HCT116 (cell line): ENCODE measurements around the gene CCT8. TPM values are rescaled to one million over a fixed set of nuclear protein-coding genes. Genes with fewer than 3 reads are reported as not detected.

Experiments used
- ATAC-seq: fragments of 200-7000 bp; cut with Tn5 transposase; 2 replicates; pipeline ENCODE4 v1.9.1; 2020; ENCODE audit warnings: mild to moderate bottlenecking, moderate library complexity
- BruUV-seq: library from RNA; stranded (reverse); fragments of 400-500 nt; replicated peaks from 2 replicates; lab custom pipeline; 2021; lab: Mats Ljungman, UMichigan
- CTCF ChIA-PET: fragments of 300-600 bp; sonication (Branson Sonifier 250); formaldehyde crosslinking; loops from one replicate; lab custom pipeline; 2021; ENCODE audit warnings: antibody characterized with exemption; lab: Charles Lee
- POLR2A ChIA-PET: fragments of 300-600, 350-600 bp; sonication (Branson Sonifier 250); formaldehyde crosslinking; loops from one replicate; lab custom pipeline; 2021; ENCODE audit warnings: antibody characterized with exemption; lab: Charles Lee
- RAD21 ChIA-PET, 2 experiments: fragments of 300-600 bp; sonication (Branson Sonifier 250); formaldehyde crosslinking; loops; one replicate each; lab custom pipeline; 2023; ENCODE audit warnings: low total read pairs in 2 of 2; ENCODE audit not compliant: uncharacterized antibody in 2 of 2, unreplicated experiment in 2 of 2, low non-redundant PET in 1 of 2; lab: Charles Lee
- DNase-seq: peaks from one replicate; pipeline ENCODE4 v3.0.0-alpha.2; 2010; ENCODE audit warnings: low read depth, low spot score
- H2AFZ ChIP-seq: fragments of 200-600 bp; shearing (Covaris generic), sonication (generic); 2 replicates; pipeline ENCODE4 v1.6.1; 2017; ENCODE audit warnings: low read depth, mixed run types, mixed read lengths, antibody characterized with exemption, low read length; ENCODE audit not compliant: poor library complexity, severe bottlenecking
- H3K27ac ChIP-seq: 2 replicates; pipeline ENCODE4 v1.5.1; 2012; ENCODE audit warnings: low read depth, low read length
- H3K27me3 ChIP-seq: fragments of 200-600 bp; sonication (generic); 2 replicates; pipeline ENCODE4 v1.6.1; 2016; ENCODE audit warnings: mixed run types, low read length, mixed read lengths; ENCODE audit not compliant: insufficient read depth
- H3K36me3 ChIP-seq, 2 experiments: fragments of 200-500 bp in 1 of 2; fragments of 200-600 bp in 1 of 2; sonication (Bioruptor generic) in 1 of 2; sonication (generic) in 1 of 2; 2 replicates each; pipeline versions ENCODE4 v1.5.1 to v1.6.1; 2014 to 2016; ENCODE audit warnings: low read length in 2 of 2, inconsistent platforms in 1 of 2, mixed read lengths in 1 of 2, mixed run types in 1 of 2; ENCODE audit not compliant: insufficient read depth in 2 of 2, control insufficient read depth in 1 of 2
- H3K4me1 ChIP-seq, 2 experiments: fragments of 200-600 bp in 1 of 2; sonication (generic) in 1 of 2; 2 replicates each; pipeline versions ENCODE4 v1.5.1 to v1.6.1; 2012 to 2017; ENCODE audit warnings: low read length in 2 of 2, inconsistent platforms in 1 of 2, mild to moderate bottlenecking in 1 of 2, mixed read lengths in 1 of 2, mixed run types in 1 of 2, moderate library complexity in 1 of 2; ENCODE audit not compliant: insufficient read depth in 2 of 2, control insufficient read depth in 1 of 2
- H3K4me2 ChIP-seq: fragments of 200-600 bp; sonication (generic); 2 replicates; pipeline ENCODE4 v1.6.1; 2017; ENCODE audit warnings: mixed run types, low read length, mixed read lengths
- H3K4me3 ChIP-seq, 2 experiments: fragments of 200-600 bp in 1 of 2; sonication (generic) in 1 of 2; replicated peaks in 1 of 2; 2 replicates each; pipeline ENCODE4 v1.5.1; 2011 to 2016; ENCODE audit warnings: low read length in 2 of 2, control low read depth in 1 of 2, low read depth in 1 of 2, mild to moderate bottlenecking in 1 of 2, mixed read lengths in 1 of 2, mixed run types in 1 of 2
- H3K79me2 ChIP-seq: fragments of 200-600 bp; sonication (generic); 2 replicates; pipeline ENCODE4 v1.6.1; 2017; ENCODE audit warnings: mild to moderate bottlenecking, mixed run types, low read length, moderate library complexity, mixed read lengths; ENCODE audit not compliant: insufficient read depth
- H3K9ac ChIP-seq: fragments of 200-600 bp; sonication (generic); 2 replicates; pipeline ENCODE4 v1.6.1; 2016; ENCODE audit warnings: low read length, mixed read lengths
- H3K9me2 ChIP-seq: fragments of 200-600 bp; sonication (generic), shearing (Covaris generic); 2 replicates; pipeline ENCODE4 v1.6.1; 2017; ENCODE audit warnings: mixed run types, mild to moderate bottlenecking, moderate library complexity; ENCODE audit not compliant: insufficient read depth
- H3K9me3 ChIP-seq, 2 experiments: fragments of 200-500 bp in 1 of 2; fragments of 200-600 bp in 1 of 2; sonication (Bioruptor generic) in 1 of 2; sonication (generic) in 1 of 2; 2 replicates each; pipeline ENCODE4 v1.6.1; 2014 to 2017; ENCODE audit warnings: low read length in 2 of 2, mixed read lengths in 2 of 2, inconsistent platforms in 1 of 2, low read depth in 1 of 2, mild to moderate bottlenecking in 1 of 2, mixed run types in 1 of 2, moderate library complexity in 1 of 2; ENCODE audit not compliant: control insufficient read depth in 1 of 2, insufficient read depth in 1 of 2
- H4K20me1 ChIP-seq: fragments of 200-600 bp; sonication (generic), shearing (Covaris generic); 2 replicates; pipeline ENCODE4 v1.6.1; 2017; ENCODE audit warnings: mixed run types, mild to moderate bottlenecking, moderate library complexity; ENCODE audit not compliant: insufficient read depth
- CBX3 ChIP-seq: IDR thresholded peaks from 2 replicates; pipeline ENCODE4 v1.6.1; 2012; ENCODE audit warnings: low read depth
- CEBPB ChIP-seq: IDR thresholded peaks from 2 replicates; pipeline ENCODE4 v1.6.1; 2012; ENCODE audit warnings: low read depth
- EGR1 ChIP-seq: IDR thresholded peaks from 2 replicates; pipeline ENCODE4 v1.6.1; 2012; ENCODE audit warnings: low read depth
- ELF1 ChIP-seq: IDR thresholded peaks from 2 replicates; pipeline ENCODE4 v1.6.1; 2012; ENCODE audit warnings: low read depth, borderline replicate concordance
- POLR2A ChIP-seq: IDR thresholded peaks from 2 replicates; pipeline ENCODE4 v1.7.0; 2011; ENCODE audit warnings: borderline replicate concordance; ENCODE audit not compliant: insufficient read depth, insufficient read length; ENCODE audit errors: extremely low read depth
- POLR2AphosphoS5 ChIP-seq: IDR thresholded peaks from 2 replicates; pipeline ENCODE4 v1.6.1; 2011; ENCODE audit warnings: mild to moderate bottlenecking, low read depth, low read length, moderate library complexity
- SIN3A ChIP-seq: IDR thresholded peaks from 2 replicates; pipeline ENCODE4 v1.6.1; 2012; ENCODE audit warnings: low read depth
- SP1 ChIP-seq: IDR thresholded peaks from 2 replicates; pipeline ENCODE4 v1.6.1; 2012; ENCODE audit warnings: low read depth
- SRF ChIP-seq: IDR thresholded peaks from 2 replicates; pipeline ENCODE4 v1.6.1; 2012; ENCODE audit warnings: low read depth
- TCF7L2 ChIP-seq: IDR thresholded peaks from 2 replicates; pipeline ENCODE4 v1.7.0; 2011; ENCODE audit warnings: borderline replicate concordance, inconsistent platforms; ENCODE audit not compliant: insufficient read depth, insufficient read length; ENCODE audit errors: extremely low read depth
- YY1 ChIP-seq: IDR thresholded peaks from 2 replicates; pipeline ENCODE4 v1.6.1; 2011; ENCODE audit warnings: low read length, low read depth, moderate library complexity, mild to moderate bottlenecking; ENCODE audit not compliant: insufficient replicate concordance; ENCODE audit errors: extremely low read depth
- ZBTB33 ChIP-seq: IDR thresholded peaks from 2 replicates; pipeline ENCODE4 v1.6.1; 2011; ENCODE audit warnings: mild to moderate bottlenecking, low read length, moderate library complexity; ENCODE audit not compliant: insufficient replicate concordance; ENCODE audit errors: extremely low read depth
- ZFX ChIP-seq: fragments of 450-650 bp; IDR thresholded peaks from 2 replicates; pipeline ENCODE4 v1.6.1; 2017
- intact Hi-C: fragments of 100-400 bp; cut with micrococcal nuclease; formaldehyde crosslinking; loops from 2 replicates; pipeline ENCODE4 v1.10.0; 2022
- total RNA-seq: library from RNA; stranded (reverse); gene quantifications from one replicate; pipeline ENCODE4 v1.2.1, GENCODE V29; 2021; ENCODE audit not compliant: unreplicated experiment
- TF ChIP-seq, protein P1 (sequence below): IDR thresholded peaks from 2 replicates; pipeline ENCODE4 v1.6.1; 2012; ENCODE audit warnings: low read depth

Gene CCT8
- total RNA-seq, 1 experiment from 2014 or later, result 355 TPM

DNA sequence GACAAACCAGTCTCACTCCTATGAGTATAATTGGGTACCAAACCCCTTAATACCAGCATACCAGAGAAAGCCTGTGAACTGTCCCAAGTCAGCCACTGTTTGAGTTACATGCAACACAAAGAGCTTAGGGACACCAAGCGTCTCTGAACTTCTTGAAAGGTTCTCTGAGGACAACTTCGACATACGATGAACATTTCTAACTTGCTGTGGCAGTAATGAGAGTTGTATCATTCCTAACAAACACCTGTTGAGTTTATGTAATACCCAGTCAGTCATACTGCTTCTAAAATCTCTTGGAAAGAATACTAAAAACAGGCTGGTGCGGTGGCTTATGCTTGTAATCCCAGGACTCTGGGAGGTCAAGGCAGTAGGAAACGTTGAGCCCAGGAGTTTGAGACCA is 18.4 kb downstream of the CCT8 start:
- Histone ChIP-seq H3K9ac (no peak overlapping the region), H3K9me3 (no peaks in the 10 kb centered on the region), H3K79me2 (peaks cover 13% of the 10 kb centered on the region), H3K4me2 (no peak overlapping the region), H3K9me2 (no peaks in the 10 kb centered on the region), H3K36me3 (peaks cover 52 to 57% of the 10 kb centered on the region in 2 experiments), H3K27me3 (no peaks in the 10 kb centered on the region), H2AFZ (no peak overlapping the region), H3K4me3 (no peak overlapping the region), H3K4me1 (no peaks in the 10 kb centered on the region), H3K27ac (no peak overlapping the region), H4K20me1 (0 out of 2 replicates have a peak, but pooled peaks cover 7% of the 10 kb centered on the region)
- ChIA-PET RAD21 (no interaction called here), CTCF (no interaction called here), POLR2A (no interaction called here)
- intact Hi-C loops, result no loop called here
- DNase-seq, result no peak
- BruUV-seq, result no TSS peak
- TF ChIP-seq POLR2A (no peak), ELF1 (no peak), POLR2AphosphoS5 (no peak), TCF7L2 (no peak), EGR1 (no peak), SRF (no peak), ZBTB33 (no peak), CBX3 (no peak), CEBPB (no peak)
- no peak for ATAC-seq

DNA sequence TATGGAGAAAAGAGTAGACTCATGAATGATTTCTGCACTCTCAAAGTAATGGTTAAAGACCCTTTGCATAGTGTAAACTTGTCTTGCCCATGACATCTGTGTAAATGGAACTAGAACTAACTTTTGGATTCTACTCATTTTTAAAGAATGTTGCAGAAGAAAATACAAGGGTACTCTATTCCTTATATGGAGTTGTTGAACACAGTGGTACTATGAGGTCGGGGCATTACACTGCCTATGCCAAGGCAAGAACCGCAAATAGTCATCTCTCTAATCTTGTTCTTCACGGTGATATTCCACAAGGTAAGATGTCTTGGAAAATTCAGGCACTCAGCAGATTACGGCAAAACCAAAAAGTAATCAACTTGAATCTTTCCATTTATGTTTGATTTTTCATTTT is 19.8 kb downstream of the CCT8 start:
- BruUV-seq, result no TSS peak
- no peaks in the 10 kb centered on the region for H3K27me3 ChIP-seq
- no peaks in the 10 kb centered on the region for H3K9me2 ChIP-seq
- peaks cover 49 to 50% of the 10 kb centered on the region in 2 experiments; a peak in 3 of 4 replicates for H3K36me3 ChIP-seq
- ChIA-PET RAD21 (no interaction called here), CTCF (no interaction called here), POLR2A (no interaction called here)
- no peak overlapping the region for H3K27ac ChIP-seq
- TF ChIP-seq, protein P1, sequence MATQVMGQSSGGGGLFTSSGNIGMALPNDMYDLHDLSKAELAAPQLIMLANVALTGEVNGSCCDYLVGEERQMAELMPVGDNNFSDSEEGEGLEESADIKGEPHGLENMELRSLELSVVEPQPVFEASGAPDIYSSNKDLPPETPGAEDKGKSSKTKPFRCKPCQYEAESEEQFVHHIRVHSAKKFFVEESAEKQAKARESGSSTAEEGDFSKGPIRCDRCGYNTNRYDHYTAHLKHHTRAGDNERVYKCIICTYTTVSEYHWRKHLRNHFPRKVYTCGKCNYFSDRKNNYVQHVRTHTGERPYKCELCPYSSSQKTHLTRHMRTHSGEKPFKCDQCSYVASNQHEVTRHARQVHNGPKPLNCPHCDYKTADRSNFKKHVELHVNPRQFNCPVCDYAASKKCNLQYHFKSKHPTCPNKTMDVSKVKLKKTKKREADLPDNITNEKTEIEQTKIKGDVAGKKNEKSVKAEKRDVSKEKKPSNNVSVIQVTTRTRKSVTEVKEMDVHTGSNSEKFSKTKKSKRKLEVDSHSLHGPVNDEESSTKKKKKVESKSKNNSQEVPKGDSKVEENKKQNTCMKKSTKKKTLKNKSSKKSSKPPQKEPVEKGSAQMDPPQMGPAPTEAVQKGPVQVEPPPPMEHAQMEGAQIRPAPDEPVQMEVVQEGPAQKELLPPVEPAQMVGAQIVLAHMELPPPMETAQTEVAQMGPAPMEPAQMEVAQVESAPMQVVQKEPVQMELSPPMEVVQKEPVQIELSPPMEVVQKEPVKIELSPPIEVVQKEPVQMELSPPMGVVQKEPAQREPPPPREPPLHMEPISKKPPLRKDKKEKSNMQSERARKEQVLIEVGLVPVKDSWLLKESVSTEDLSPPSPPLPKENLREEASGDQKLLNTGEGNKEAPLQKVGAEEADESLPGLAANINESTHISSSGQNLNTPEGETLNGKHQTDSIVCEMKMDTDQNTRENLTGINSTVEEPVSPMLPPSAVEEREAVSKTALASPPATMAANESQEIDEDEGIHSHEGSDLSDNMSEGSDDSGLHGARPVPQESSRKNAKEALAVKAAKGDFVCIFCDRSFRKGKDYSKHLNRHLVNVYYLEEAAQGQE, result no peak
- no peak for TF ChIP-seq ZFX
- no peak for TF ChIP-seq SP1
- TF ChIP-seq CEBPB, result no peak
- no peak for TF ChIP-seq YY1
- no peak for TF ChIP-seq SIN3A
- no peak for TF ChIP-seq ELF1
- H4K20me1 ChIP-seq, result no peaks in the 10 kb centered on the region
- DNase-seq (no peak), ATAC-seq (no peak)
- no peak overlapping the region for H3K4me2 ChIP-seq
- H3K9me3 ChIP-seq, result no peaks in the 10 kb centered on the region
- intact Hi-C loops, result no loop called here
- no peaks in the 10 kb centered on the region; the same call in 1 of the 2 replicates for H3K79me2 ChIP-seq
- H3K9ac ChIP-seq, result no peak overlapping the region
- no peak overlapping the region for H3K4me3 ChIP-seq
- no peaks in the 10 kb centered on the region for H3K4me1 ChIP-seq
- H2AFZ ChIP-seq, result no peak overlapping the region
